ENCODE data around the gene AP5B1. TPM values are rescaled to one million over a fixed set of nuclear protein-coding genes. Genes with fewer than 3 reads are reported as not detected.

Gene AP5B1
- total and polyA plus RNA-seq, 4 donors: 8.6 to 35.5 (median 24.0) TPM

DNA sequence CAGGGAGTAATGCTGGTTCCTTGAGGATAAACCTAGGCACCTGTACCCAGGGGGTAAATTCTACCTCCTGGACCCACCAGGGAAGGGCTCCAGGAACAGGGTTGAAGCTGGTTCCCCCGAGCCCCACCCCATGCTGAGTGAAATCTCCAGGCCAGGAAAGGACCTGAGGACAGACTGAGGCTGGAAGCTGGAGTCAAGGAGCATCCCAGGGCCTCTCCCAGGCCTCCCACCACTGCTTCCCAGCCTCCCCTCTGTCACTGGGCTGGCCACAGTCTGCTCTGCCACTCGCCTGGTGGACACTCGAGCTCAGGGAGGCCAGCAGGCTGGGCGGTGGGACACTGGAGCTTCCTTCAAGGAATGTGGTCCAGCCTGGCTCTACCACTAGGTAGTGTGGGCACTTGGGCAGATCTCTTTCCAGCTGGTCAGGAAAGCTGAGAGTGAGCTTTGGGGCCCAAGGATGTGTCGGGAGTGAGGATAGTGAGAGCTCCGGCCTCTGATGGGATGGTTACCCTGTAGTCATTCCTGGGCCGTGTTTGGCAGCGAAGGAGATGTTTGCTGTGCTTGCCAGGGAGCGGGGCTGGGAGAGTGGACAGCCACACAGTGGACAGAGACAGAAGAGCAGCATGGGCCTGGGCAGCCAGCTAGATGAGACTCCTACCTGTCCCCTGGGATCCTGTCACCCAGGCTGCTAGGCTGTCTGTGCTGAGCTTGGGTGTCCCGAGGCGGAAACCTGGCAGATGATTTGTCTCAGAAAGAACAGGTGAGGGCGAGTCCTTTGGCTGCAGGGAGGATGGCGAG lies 9.5 kb upstream of the AP5B1 start:
- Histone ChIP-seq H3K36me3 (ENCODE audit: control insufficient read depth in 4 of 4, insufficient read depth in 4 of 4, low read length in 4 of 4) (no peaks in the 10 kb centered on the region), H3K27ac (ENCODE audit: low read depth in 1 of 2, low read length in 1 of 2) (peak overlapping the region in 1 of 2 donors; percentile 4), H3K4me3 (no peak overlapping the region), H3K27me3 (ENCODE audit: control insufficient read depth in 3 of 3, insufficient read depth in 3 of 3, low read length in 2 of 3) (peaks cover 0 to 27% (median 20%) of the 10 kb centered on the region in 3 donors), H3K9me3 (ENCODE audit: control insufficient read depth in 4 of 4, insufficient read depth in 3 of 4, low read length in 3 of 4) (peaks cover 0 to 2% (median 0%) of the 10 kb centered on the region in 4 donors), H3K4me1 (ENCODE audit: control insufficient read depth in 5 of 5, insufficient read depth in 5 of 5, low read length in 5 of 5) (peaks cover 0 to 11% (median 9%) of the 10 kb centered on the region in 5 donors), H3K9ac (ENCODE audit: insufficient read depth in 1 of 2, low read length in 2 of 2) (no peak overlapping the region)
- TF ChIP-seq, protein P1, sequence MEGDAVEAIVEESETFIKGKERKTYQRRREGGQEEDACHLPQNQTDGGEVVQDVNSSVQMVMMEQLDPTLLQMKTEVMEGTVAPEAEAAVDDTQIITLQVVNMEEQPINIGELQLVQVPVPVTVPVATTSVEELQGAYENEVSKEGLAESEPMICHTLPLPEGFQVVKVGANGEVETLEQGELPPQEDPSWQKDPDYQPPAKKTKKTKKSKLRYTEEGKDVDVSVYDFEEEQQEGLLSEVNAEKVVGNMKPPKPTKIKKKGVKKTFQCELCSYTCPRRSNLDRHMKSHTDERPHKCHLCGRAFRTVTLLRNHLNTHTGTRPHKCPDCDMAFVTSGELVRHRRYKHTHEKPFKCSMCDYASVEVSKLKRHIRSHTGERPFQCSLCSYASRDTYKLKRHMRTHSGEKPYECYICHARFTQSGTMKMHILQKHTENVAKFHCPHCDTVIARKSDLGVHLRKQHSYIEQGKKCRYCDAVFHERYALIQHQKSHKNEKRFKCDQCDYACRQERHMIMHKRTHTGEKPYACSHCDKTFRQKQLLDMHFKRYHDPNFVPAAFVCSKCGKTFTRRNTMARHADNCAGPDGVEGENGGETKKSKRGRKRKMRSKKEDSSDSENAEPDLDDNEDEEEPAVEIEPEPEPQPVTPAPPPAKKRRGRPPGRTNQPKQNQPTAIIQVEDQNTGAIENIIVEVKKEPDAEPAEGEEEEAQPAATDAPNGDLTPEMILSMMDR (IDR thresholded peaks at IDR 0.05; ENCODE audit: control extremely low read depth, extremely low read depth): no peak
- DNase-seq: no peak
- ATAC-seq (ENCODE audit: insufficient read depth, low FRiP score): no peak
- WGBS, 2 donors: 92 to 97% methylated on average over 13 of the region's 13 CpGs

- Histone ChIP-seq H3K9ac (ENCODE audit: insufficient read depth in 1 of 2, low read length in 2 of 2) (no peak overlapping the region), H3K27ac (ENCODE audit: low read depth in 1 of 2, low read length in 1 of 2) (no peak overlapping the region), H3K27me3 (ENCODE audit: control insufficient read depth in 3 of 3, insufficient read depth in 3 of 3, low read length in 2 of 3) (peaks cover 0 to 35% (median 26%) of the 10 kb centered on the region in 3 donors), H3K36me3 (ENCODE audit: control insufficient read depth in 4 of 4, insufficient read depth in 4 of 4, low read length in 4 of 4) (no peaks in the 10 kb centered on the region), H3K9me3 (ENCODE audit: control insufficient read depth in 4 of 4, insufficient read depth in 3 of 4, low read length in 3 of 4) (peaks cover 0 to 2% (median 0%) of the 10 kb centered on the region in 4 donors), H3K4me1 (ENCODE audit: control insufficient read depth in 5 of 5, insufficient read depth in 5 of 5, low read length in 5 of 5) (peaks cover 0 to 11% (median 9%) of the 10 kb centered on the region in 5 donors), H3K4me3 (no peak overlapping the region)
- DNase-seq (no peak), ATAC-seq (ENCODE audit: insufficient read depth, low FRiP score) (no peak)
- 87 to 88% methylated on average over 14 of the region's 14 CpGs for WGBS, 2 donors
- TF ChIP-seq, protein P1 (IDR thresholded peaks at IDR 0.05; ENCODE audit: control extremely low read depth, extremely low read depth): no peak
Measured at GRCh38 chr11:65789230-65790103, 8.7 kb upstream of the AP5B1 start.

DNA sequence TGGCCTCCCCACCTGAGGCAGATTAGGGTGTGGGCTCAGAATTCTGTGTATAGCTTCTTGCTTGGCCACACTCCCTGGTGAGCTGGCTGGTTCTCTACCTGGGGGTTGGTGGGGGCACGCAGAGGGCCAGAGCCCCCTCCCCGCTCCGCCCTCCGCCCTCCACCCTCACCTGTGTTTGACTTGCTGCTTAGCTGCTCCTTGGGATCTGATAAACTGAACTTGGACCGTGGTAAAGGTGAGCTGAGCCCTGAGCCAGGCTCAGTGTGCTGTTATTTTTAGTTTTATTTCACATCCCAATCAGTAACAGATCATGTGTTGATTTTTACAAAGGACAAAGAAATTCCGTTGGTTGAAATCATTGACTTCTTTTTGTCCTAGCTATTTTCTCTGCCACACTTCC lies 8.0 kb upstream of the AP5B1 start:
- ATAC-seq (ENCODE audit: insufficient read depth, low FRiP score) (no peak), DNase-seq (no peak)
- H3K4me3 ChIP-seq: no peak overlapping the region
- no peak overlapping the region for H3K9ac ChIP-seq (ENCODE audit: insufficient read depth in 1 of 2, low read length in 2 of 2)
- no peaks in the 10 kb centered on the region for H3K36me3 ChIP-seq (ENCODE audit: control insufficient read depth in 4 of 4, insufficient read depth in 4 of 4, low read length in 4 of 4)
- H3K9me3 ChIP-seq (ENCODE audit: control insufficient read depth in 4 of 4, insufficient read depth in 3 of 4, low read length in 3 of 4): peaks cover 0 to 2% (median 0%) of the 10 kb centered on the region in 4 donors
- WGBS, 2 donors: 84 to 89% methylated on average over 6 of the region's 6 CpGs
- H3K27me3 ChIP-seq (ENCODE audit: control insufficient read depth in 3 of 3, insufficient read depth in 3 of 3, low read length in 2 of 3): peaks cover 0 to 38% (median 28%) of the 10 kb centered on the region in 3 donors
- no peak overlapping the region for H3K27ac ChIP-seq (ENCODE audit: low read depth in 1 of 2, low read length in 1 of 2)
- TF ChIP-seq, protein P1 (IDR thresholded peaks at IDR 0.05; ENCODE audit: control extremely low read depth, extremely low read depth): no peak
- peaks cover 0 to 11% (median 9%) of the 10 kb centered on the region in 5 donors for H3K4me1 ChIP-seq (ENCODE audit: control insufficient read depth in 5 of 5, insufficient read depth in 5 of 5, low read length in 5 of 5)
